ENCODE measurements around the gene SLC9A4.

- TF ChIP-seq RAD21 (IDR thresholded peaks at IDR 0.05; ENCODE audit: low read depth) (no peak), POLR2A (IDR thresholded peaks at IDR 0.05; ENCODE audit: borderline replicate concordance, extremely low read depth, insufficient read depth, insufficient read length) (no peak), CTCF (IDR thresholded peaks at IDR 0.05 in 2 of 3, conservative IDR thresholded peaks at IDR 0.05 in 1 of 3; ENCODE audit: borderline replicate concordance in 1 of 3, insufficient read depth in 1 of 3, low read depth in 2 of 3, low read length in 2 of 3) (no peak), POLR2AphosphoS5 (IDR thresholded peaks at IDR 0.05; ENCODE audit: low read depth, low read length) (no peak), ATF3 (IDR thresholded peaks at IDR 0.05) (no peak), EZH2phosphoT487 (IDR thresholded peaks at IDR 0.05; ENCODE audit: borderline replicate concordance) (no peak), EZH2 (IDR thresholded peaks at IDR 0.05) (no peak), ZFX (IDR thresholded peaks at IDR 0.05) (no peak), MAX (IDR thresholded peaks at IDR 0.05) (no peak), REST (IDR thresholded peaks at IDR 0.05; ENCODE audit: low read depth) (no peak), YY1 (IDR thresholded peaks at IDR 0.05; ENCODE audit: extremely low read depth, insufficient replicate concordance, low read depth, low read length) (no peak), TCF7L2 (IDR thresholded peaks at IDR 0.05; ENCODE audit: borderline replicate concordance, extremely low read depth, insufficient read depth, insufficient read length) (no peak), ELF1 (IDR thresholded peaks at IDR 0.05; ENCODE audit: borderline replicate concordance, low read depth) (no peak)
Measured at GRCh38 chr2:102478686-102479470, 5.9 kb downstream of the SLC9A4 start.
